ENCODE data around the gene ARHGAP23. TPM values are rescaled to one million over a fixed set of nuclear protein-coding genes. Genes with fewer than 3 reads are reported as not detected.
A peak's percentile ranks its signal among the peaks of the same experiment; 100 is the strongest.

ARHGAP23 gene
- total RNA-seq, 1 donor from 2014 or later: 157 TPM

DNA sequence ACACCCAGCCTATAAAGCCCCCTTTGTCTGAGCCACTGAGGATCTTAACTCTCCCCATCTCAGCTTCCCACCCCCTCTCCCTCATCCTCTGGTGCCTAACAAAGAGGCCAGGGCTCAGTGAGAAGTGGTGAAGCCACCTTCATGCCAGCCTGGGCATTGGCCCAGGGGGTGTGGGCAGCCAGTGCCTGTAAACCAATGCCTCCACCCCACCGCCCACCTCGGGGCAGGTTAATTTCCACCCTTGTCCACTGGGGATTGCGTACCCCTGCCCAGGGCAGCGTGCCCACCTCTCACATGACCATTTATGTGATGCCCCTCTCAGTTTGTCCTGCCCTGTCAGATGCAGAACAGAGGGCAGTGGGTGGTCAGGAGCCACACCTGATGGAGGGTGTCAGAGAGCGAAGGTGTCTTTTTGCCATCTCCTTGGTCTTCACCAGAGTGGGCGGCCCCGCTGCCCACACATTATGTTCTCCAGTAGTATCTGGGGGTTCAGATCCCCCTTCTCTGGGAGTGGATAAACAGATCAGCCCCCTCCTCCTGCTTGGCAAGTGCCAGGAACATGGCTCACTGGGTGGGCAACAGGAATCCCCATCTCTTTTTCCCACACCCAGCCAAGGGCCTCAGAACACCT, 10.1 kb upstream of the ARHGAP23 start:
- no peak overlapping the region for H3K27ac Mint-ChIP-seq (ENCODE audit: unreplicated experiment)
- no peaks in the 10 kb centered on the region for H3K27me3 Mint-ChIP-seq (ENCODE audit: low read depth)
- TF ChIP-seq, protein P1, sequence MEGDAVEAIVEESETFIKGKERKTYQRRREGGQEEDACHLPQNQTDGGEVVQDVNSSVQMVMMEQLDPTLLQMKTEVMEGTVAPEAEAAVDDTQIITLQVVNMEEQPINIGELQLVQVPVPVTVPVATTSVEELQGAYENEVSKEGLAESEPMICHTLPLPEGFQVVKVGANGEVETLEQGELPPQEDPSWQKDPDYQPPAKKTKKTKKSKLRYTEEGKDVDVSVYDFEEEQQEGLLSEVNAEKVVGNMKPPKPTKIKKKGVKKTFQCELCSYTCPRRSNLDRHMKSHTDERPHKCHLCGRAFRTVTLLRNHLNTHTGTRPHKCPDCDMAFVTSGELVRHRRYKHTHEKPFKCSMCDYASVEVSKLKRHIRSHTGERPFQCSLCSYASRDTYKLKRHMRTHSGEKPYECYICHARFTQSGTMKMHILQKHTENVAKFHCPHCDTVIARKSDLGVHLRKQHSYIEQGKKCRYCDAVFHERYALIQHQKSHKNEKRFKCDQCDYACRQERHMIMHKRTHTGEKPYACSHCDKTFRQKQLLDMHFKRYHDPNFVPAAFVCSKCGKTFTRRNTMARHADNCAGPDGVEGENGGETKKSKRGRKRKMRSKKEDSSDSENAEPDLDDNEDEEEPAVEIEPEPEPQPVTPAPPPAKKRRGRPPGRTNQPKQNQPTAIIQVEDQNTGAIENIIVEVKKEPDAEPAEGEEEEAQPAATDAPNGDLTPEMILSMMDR (IDR thresholded peaks at IDR 0.05): no peak
- no peak for DNase-seq (ENCODE audit: low spot score)
- H3K9me3 Mint-ChIP-seq (ENCODE audit: low read depth): no peaks in the 10 kb centered on the region
- peaks cover 65% of the 10 kb centered on the region for H3K4me1 Mint-ChIP-seq (ENCODE audit: low read depth)
- no peaks in the 10 kb centered on the region for H3K36me3 Mint-ChIP-seq (ENCODE audit: low read depth)
- peak overlapping the region; percentile 79 for H3K4me3 Mint-ChIP-seq (ENCODE audit: unreplicated experiment)

DNA sequence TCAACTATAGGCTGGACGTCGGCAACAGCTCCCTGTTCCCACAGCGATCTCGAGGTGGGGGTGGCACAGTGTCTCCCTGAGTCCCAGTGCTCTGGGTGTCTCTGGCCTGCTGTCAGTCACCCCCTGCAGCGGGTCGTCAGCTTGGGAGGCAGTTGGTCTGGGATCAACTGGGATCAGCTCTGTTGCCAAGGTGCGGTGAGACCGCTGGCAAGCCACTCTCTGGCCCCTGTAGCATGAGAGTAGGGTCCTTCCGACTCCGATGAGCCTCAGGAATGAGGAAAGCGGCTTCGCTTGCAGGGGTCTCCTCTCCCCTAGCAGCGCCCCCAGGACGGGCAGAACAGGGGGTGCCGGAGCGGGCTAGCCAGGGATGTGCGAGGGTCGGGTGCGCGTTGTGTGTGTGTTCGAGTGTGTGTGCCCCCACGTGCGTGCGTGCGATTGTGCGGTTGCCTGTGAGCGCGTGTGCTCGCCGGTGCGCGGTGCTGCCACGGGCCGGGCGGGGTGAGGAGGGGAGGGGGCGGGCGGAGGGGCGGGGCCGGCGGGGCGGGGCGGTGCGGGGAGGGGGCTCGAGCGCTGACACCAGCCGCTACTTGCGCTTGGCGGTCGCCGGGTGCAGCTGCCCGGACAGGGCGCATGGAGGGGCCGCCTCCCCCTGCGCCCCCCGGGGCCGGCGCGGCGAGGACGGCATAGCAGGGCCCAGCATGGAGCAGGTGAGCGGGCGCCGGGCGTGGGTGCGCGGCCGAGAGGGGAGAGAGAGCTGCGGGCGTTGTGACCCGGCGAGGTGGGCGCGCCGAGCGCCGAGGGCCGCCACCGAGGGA, 9.4 kb upstream of the ARHGAP23 start:
- Mint-ChIP-seq H3K4me3 (ENCODE audit: unreplicated experiment) (peak overlapping the region; percentile 79), H3K27me3 (ENCODE audit: low read depth) (no peaks in the 10 kb centered on the region), H3K27ac (ENCODE audit: unreplicated experiment) (peak overlapping the region; percentile 22), H3K4me1 (ENCODE audit: low read depth) (peaks cover 70% of the 10 kb centered on the region), H3K9me3 (ENCODE audit: low read depth) (no peaks in the 10 kb centered on the region), H3K36me3 (ENCODE audit: low read depth) (no peaks in the 10 kb centered on the region)
- TF ChIP-seq, protein P1 (IDR thresholded peaks at IDR 0.05): no peak
- no peak for DNase-seq (ENCODE audit: low spot score)

DNA sequence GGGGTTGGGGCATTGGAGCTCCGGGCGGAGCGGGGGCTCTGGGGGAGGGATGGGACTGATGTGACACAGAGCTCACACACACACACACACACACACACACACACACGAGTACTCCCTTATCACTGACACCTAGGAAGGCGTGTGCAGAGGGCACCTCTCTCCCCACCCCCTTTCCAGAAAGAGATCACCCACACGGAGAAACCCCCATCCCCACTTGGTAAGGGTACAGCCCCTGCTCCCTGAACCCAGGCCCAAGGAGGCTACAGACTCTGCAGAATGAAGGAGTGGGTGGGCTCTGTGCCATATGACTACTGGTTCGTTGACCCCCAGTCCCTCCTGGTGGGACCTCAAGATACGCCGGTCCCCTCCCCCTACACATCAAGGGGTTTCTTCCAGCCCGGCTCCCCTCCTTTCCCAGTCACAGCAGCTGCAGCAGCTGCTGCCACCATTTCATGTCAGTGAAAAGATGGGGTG, 8.7 kb upstream of the ARHGAP23 start:
- Mint-ChIP-seq H3K4me3 (ENCODE audit: unreplicated experiment) (peak overlapping the region; percentile 71), H3K27me3 (ENCODE audit: low read depth) (no peaks in the 10 kb centered on the region), H3K27ac (ENCODE audit: unreplicated experiment) (peak overlapping the region; percentile 63), H3K9me3 (ENCODE audit: low read depth) (no peaks in the 10 kb centered on the region), H3K4me1 (ENCODE audit: low read depth) (peaks cover 76% of the 10 kb centered on the region), H3K36me3 (ENCODE audit: low read depth) (no peaks in the 10 kb centered on the region)
- TF ChIP-seq, protein P1 (IDR thresholded peaks at IDR 0.05): no peak
- no peak for DNase-seq (ENCODE audit: low spot score)

DNA sequence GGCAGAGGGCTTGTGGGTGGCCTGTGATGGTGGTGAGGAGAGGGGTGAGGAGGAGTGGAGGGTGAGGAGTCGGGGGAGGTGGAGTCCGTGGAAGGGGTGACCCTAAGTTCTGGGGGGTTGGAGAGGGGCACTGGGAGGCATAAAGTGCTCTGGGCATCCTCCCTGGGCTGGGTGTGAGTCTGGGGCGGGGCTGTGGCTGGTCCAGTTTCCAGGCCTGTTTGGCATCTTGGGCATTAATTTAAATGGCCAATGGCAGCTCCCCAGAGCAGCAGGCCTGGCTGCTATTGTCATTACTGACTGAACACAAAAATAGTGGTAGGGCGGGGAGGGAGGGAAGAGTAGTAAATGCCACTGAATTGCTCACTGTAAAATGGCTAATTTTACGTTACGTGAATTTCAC, 7.7 kb upstream of the ARHGAP23 start:
- Mint-ChIP-seq H3K27ac (ENCODE audit: unreplicated experiment) (peak overlapping the region; percentile 92), H3K9me3 (ENCODE audit: low read depth) (no peaks in the 10 kb centered on the region), H3K4me1 (ENCODE audit: low read depth) (peaks cover 76% of the 10 kb centered on the region), H3K4me3 (ENCODE audit: unreplicated experiment) (peak overlapping the region; percentile 46), H3K27me3 (ENCODE audit: low read depth) (no peaks in the 10 kb centered on the region), H3K36me3 (ENCODE audit: low read depth) (no peaks in the 10 kb centered on the region)
- no peak for DNase-seq (ENCODE audit: low spot score)
- TF ChIP-seq, protein P1 (IDR thresholded peaks at IDR 0.05): no peak

DNA sequence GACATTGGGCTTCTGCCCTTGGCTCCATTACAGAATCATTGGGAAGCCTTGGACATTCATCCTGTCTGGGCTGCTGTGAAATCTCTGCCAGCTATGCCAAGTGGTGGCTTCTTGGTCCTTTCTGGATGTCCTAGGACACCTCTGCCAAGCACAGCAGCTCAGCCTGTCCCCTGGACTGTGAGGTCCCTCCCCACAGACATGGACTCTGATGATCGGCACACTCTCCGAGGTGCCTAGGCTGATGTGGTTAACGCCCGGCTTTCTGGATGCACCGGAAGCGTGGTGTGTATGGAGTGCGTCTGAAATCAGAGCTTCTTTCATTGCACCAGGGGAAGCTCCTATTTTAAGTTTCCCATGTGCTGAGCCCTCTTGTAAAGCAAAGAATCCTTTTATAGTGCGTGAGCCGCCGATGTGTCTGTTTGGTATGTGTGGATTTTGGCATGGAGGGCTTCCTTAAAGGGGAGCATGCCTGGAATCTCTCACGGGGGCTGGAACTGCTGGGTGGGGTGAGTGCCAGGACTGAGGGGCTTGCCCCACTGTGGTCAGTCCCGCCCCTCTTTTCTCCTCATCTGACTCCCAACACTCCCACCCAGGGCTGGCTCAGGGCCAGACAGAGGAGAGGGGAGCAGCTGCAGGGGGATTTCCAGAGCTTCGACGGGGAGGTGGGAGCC, 7.0 kb upstream of the ARHGAP23 start:
- Mint-ChIP-seq H3K27me3 (ENCODE audit: low read depth) (no peaks in the 10 kb centered on the region), H3K27ac (ENCODE audit: unreplicated experiment) (peak overlapping the region; percentile 92), H3K4me3 (ENCODE audit: unreplicated experiment) (peak overlapping the region; percentile 46), H3K36me3 (ENCODE audit: low read depth) (no peaks in the 10 kb centered on the region), H3K4me1 (ENCODE audit: low read depth) (peaks cover 79% of the 10 kb centered on the region), H3K9me3 (ENCODE audit: low read depth) (no peaks in the 10 kb centered on the region)
- TF ChIP-seq, protein P1 (IDR thresholded peaks at IDR 0.05): no peak
- no peak for DNase-seq (ENCODE audit: low spot score)

Data from chondrocyte (in vitro differentiated cells).